H1 (cell line): ENCODE results near the gene RRBP1. TPM values are rescaled to one million over a fixed set of nuclear protein-coding genes. Genes with fewer than 3 reads are reported as not detected.

Source experiments
- CBX5 ChIP-seq: fragments of 300-800, 300-1000 bp; sonication (generic); IDR thresholded peaks from 2 replicates; pipeline ENCODE4 v1.7.1; 2016; ENCODE audit warnings: antibody characterized with exemption, low read length, low read depth
- CREB1 ChIP-seq: IDR thresholded peaks from 2 replicates; pipeline ENCODE4 v1.6.1; 2012; ENCODE audit warnings: inconsistent platforms
- RNF2 ChIP-seq: fragments of 200-900, 300-1000 bp; sonication (generic); IDR thresholded peaks from 2 replicates; pipeline ENCODE4 v1.7.1; 2016; ENCODE audit warnings: borderline replicate concordance, low read depth, mild to moderate bottlenecking, antibody characterized with exemption, low read length; ENCODE audit not compliant: poor library complexity, severe bottlenecking; ENCODE audit errors: missing control alignments
- polyA plus RNA-seq, 7 experiments: library from polyadenylated mRNA; depleted of rRNA in 3 of 7; stranded (reverse) in 5 of 7; unstranded in 2 of 7; fragments of >200 nt in 5 of 7; fragments of 200-250 nt in 2 of 7; gene quantifications; 1 replicate in 5 of 7; 2 replicates in 1 of 7; 4 replicates in 1 of 7; pipeline versions ENCODE4 v1.2.1 to v1.2.3, GENCODE V29; 2011 to 2013; ENCODE audit warnings: missing spikeins in 2 of 7, mixed read lengths in 2 of 7
- total RNA-seq: library from RNA; stranded (reverse); fragmentation: NEBNext Ultra II Directional; extraction: Animal tissue kit (Norgen Biotek cat#: 25700); gene quantifications from 2 replicates; pipeline ENCODE4 v1.2.1, GENCODE V29; 2021
- TF ChIP-seq, protein P1 (sequence below), 3 experiments: IDR thresholded peaks; 1 replicate in 2 of 3; 2 replicates in 1 of 3; pipeline versions ENCODE4 v1.5.1 to v1.6.1; 2011; ENCODE audit warnings: low read length in 3 of 3, mild to moderate bottlenecking in 3 of 3, inconsistent platforms in 2 of 3, low read depth in 1 of 3, moderate library complexity in 1 of 3; ENCODE audit not compliant: insufficient read depth in 1 of 3; ENCODE audit errors: control extremely low read depth in 1 of 3

The RRBP1 gene
- total and polyA plus RNA-seq, 2 of the 8 experiments (the other 6 are each of a cell fraction or from before 2014, with no cell fraction given), result 15.9 to 157 TPM

- TF ChIP-seq, protein P1, sequence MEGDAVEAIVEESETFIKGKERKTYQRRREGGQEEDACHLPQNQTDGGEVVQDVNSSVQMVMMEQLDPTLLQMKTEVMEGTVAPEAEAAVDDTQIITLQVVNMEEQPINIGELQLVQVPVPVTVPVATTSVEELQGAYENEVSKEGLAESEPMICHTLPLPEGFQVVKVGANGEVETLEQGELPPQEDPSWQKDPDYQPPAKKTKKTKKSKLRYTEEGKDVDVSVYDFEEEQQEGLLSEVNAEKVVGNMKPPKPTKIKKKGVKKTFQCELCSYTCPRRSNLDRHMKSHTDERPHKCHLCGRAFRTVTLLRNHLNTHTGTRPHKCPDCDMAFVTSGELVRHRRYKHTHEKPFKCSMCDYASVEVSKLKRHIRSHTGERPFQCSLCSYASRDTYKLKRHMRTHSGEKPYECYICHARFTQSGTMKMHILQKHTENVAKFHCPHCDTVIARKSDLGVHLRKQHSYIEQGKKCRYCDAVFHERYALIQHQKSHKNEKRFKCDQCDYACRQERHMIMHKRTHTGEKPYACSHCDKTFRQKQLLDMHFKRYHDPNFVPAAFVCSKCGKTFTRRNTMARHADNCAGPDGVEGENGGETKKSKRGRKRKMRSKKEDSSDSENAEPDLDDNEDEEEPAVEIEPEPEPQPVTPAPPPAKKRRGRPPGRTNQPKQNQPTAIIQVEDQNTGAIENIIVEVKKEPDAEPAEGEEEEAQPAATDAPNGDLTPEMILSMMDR (IDR thresholded peaks at IDR 0.05; ENCODE audit: control extremely low read depth in 1 of 3, insufficient read depth in 1 of 3, low read depth in 1 of 3, low read length in 3 of 3), result no peak
- TF ChIP-seq CBX5, result no peak
- TF ChIP-seq RNF2, result no peak
- TF ChIP-seq CREB1, result no peak
- TF ChIP-seq, all 59 proteins: peak for 2
Measured at GRCh38 chr20:17594443-17594842, 87.6 kb downstream of the RRBP1 start (continued).
